K562 (cell line): Measurements from ENCODE around the gene TRIM33.

Source experiments
- FOSL1 ChIP-seq: fragments of 200-800 bp; sonication (Bioruptor generic); conservative IDR thresholded peaks from 2 replicates; pipeline ENCODE4 v1.6.1; 2016; ENCODE audit warnings: missing genetic modification characterization, missing compliant biosample characterization
- POLR2A ChIP-seq: fragments of 450-650 bp; conservative IDR thresholded peaks from 2 replicates; pipeline ENCODE4 v1.6.1; 2016
- POLR2AphosphoS2 ChIP-seq: IDR thresholded peaks from 2 replicates; pipeline ENCODE4 v1.6.1; 2012; ENCODE audit warnings: low read length, improper control_type of control experiment
- SETDB1 ChIP-seq: IDR thresholded peaks from one replicate; pipeline ENCODE4 v1.6.1; 2012; ENCODE audit warnings: low read length, control low read depth, inconsistent platforms
- SREBF2 ChIP-seq: sonication (generic); formaldehyde crosslinking; IDR thresholded peaks from 2 replicates; pipeline ENCODE4 v1.4.0; 2020; ENCODE audit warnings: mild to moderate bottlenecking, missing genetic modification reagents
- ZBTB11 ChIP-seq, 3 experiments: fragments of 200-800 bp in 1 of 3; fragments of 250-450 bp in 1 of 3; fragments of 450-650 bp in 1 of 3; sonication (Bioruptor Pico) in 1 of 3; sonication (Bioruptor generic) in 1 of 3; formaldehyde crosslinking in 1 of 3; IDR thresholded peaks; 2 replicates each; pipeline versions ENCODE4 v1.6.1 to v1.8.0; 2016 to 2022; ENCODE audit warnings: mild to moderate bottlenecking in 2 of 3, missing genetic modification characterization in 2 of 3, missing compliant biosample characterization in 1 of 3, moderate library complexity in 1 of 3
- TF ChIP-seq, protein P1 (sequence below), 3 experiments: IDR thresholded peaks in 2 of 3; conservative IDR thresholded peaks in 1 of 3; 2 replicates each; pipeline ENCODE4 v1.5.1; 2011 to 2012; ENCODE audit warnings: low read length in 3 of 3, mild to moderate bottlenecking in 3 of 3, control low read depth in 2 of 3, improper control_type of control experiment in 1 of 3, inconsistent platforms in 1 of 3, low read depth in 1 of 3, mixed read lengths in 1 of 3, moderate library complexity in 1 of 3; ENCODE audit not compliant: insufficient read depth in 2 of 3
- TF ChIP-seq, protein P2 (sequence below): fragments of 450-650 bp; IDR thresholded peaks from 2 replicates; pipeline ENCODE4 v1.6.1; 2016

DNA sequence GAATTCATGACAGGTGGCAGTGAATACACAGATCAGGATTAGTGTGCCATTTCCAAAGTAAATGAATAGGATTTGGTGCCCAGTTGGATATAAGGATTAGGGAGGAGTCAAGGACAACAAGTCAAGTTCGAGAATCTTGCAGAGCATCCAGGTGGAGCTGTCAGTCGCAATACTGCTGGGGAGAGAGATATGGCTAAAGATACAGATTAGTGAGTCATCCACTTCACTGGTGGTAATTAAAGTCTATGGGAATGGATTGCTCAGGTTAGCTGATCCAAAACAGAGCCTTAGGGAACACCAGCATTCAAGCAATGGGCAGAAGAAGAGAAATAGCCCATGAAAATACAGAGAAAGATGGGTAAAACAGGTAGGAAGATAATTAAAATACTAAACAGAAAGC is 43.6 kb upstream of the TRIM33 start:
- TF ChIP-seq POLR2A: no peak
- TF ChIP-seq, protein P1, sequence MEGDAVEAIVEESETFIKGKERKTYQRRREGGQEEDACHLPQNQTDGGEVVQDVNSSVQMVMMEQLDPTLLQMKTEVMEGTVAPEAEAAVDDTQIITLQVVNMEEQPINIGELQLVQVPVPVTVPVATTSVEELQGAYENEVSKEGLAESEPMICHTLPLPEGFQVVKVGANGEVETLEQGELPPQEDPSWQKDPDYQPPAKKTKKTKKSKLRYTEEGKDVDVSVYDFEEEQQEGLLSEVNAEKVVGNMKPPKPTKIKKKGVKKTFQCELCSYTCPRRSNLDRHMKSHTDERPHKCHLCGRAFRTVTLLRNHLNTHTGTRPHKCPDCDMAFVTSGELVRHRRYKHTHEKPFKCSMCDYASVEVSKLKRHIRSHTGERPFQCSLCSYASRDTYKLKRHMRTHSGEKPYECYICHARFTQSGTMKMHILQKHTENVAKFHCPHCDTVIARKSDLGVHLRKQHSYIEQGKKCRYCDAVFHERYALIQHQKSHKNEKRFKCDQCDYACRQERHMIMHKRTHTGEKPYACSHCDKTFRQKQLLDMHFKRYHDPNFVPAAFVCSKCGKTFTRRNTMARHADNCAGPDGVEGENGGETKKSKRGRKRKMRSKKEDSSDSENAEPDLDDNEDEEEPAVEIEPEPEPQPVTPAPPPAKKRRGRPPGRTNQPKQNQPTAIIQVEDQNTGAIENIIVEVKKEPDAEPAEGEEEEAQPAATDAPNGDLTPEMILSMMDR (IDR thresholded peaks at IDR 0.05 in 2 of 3, conservative IDR thresholded peaks at IDR 0.05 in 1 of 3; ENCODE audit: insufficient read depth in 2 of 3, low read depth in 1 of 3, low read length in 3 of 3): no peak
- TF ChIP-seq, protein P2, sequence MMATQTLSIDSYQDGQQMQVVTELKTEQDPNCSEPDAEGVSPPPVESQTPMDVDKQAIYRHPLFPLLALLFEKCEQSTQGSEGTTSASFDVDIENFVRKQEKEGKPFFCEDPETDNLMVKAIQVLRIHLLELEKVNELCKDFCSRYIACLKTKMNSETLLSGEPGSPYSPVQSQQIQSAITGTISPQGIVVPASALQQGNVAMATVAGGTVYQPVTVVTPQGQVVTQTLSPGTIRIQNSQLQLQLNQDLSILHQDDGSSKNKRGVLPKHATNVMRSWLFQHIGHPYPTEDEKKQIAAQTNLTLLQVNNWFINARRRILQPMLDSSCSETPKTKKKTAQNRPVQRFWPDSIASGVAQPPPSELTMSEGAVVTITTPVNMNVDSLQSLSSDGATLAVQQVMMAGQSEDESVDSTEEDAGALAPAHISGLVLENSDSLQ: peak; percentile 57
- no peak for TF ChIP-seq SREBF2 (CRISPR knock-in tag)
- no peak for TF ChIP-seq ZBTB11 (CRISPR knock-in tag; IDR thresholded peaks at IDR 0.05)
- TF ChIP-seq FOSL1: peak; percentile 61
- TF ChIP-seq POLR2AphosphoS2: no peak
- no peak for TF ChIP-seq SETDB1
